NCI-H1105 (cell line): ENCODE data around the gene PAOX.

ENCODE experiments used
- DNase-seq: peaks from one replicate; lab custom pipeline; 2025; lab: John Stamatoyannopoulos, UW

PAOX gene

GRCh38 chr10:133439517-133440461 lies 60.7 kb downstream of the PAOX start:
- no peak for DNase-seq

GRCh38 chr10:133440633-133441285 lies 61.7 kb downstream of the PAOX start:
- DNase-seq: no peak
